Fibroblast of skin of left biceps (primary cell): Measurements from ENCODE around the gene BANF2.
"Not testable (repeated sequence)": the region's sequence is repeated elsewhere in the genome, so short reads cannot be mapped to it uniquely, and the experiment has no call there.

ENCODE experiments used
- DNase-seq, 2 experiments: peaks; one replicate each; pipeline ENCODE4 v3.0.0-alpha.2; 2013; ENCODE audit warnings: low read depth in 2 of 2

BANF2 gene

GRCh38 chr20:17699931-17700351 is at the start of gene BANF2:
TSS of gene BANF2 (plus strand) at chr20:17699966. CDS start at chr20:17725026, 25,060 bp downstream.
- DNase-seq = no peak

DNA sequence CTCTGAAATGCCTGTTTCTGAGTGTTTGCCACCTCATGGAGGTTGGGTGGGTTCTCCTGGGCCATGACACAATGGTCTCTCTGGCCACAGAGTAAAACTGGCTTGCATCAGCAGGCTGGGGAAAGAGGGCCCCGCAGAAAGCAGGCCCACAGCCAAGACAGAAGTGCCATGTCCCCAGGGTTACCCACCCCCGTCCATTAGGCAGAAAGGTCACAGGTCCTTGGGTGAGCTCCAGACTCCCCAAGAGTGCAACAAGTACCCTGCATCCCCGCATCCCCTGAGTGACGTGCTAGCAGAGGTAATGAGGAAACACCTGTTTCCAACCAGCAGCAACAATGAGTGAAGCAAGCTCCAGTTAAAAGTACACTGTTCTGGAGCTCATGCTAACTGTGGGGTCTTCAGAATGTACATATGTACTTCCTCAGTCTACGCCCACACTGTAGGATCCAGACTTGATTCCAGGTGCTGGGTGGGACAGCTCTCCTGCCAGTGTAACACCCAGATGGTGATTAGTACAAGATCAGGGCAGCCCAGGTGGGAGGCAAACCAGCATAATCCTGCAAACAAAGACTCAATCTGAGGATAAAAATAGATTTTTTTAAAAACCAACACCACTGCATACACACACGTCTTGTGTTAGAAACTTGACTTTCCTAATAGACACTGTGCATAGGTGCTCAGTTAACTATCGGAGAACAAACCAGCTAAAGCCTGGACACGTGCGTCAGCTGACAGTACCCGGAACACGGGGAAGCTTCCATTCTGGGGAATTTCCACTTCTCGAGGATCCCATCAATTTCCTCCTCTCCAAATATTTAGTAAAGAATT is 49.3 kb upstream of the BANF2 start:
- DNase-seq = no peak

- DNase-seq = no peak
These were observed 48.5 kb upstream of the BANF2 start for GRCh38 chr20:17651129-17651759.

GRCh38 chr20:17651760-17652388 is 47.9 kb upstream of the BANF2 start:
- no peak for DNase-seq

DNA sequence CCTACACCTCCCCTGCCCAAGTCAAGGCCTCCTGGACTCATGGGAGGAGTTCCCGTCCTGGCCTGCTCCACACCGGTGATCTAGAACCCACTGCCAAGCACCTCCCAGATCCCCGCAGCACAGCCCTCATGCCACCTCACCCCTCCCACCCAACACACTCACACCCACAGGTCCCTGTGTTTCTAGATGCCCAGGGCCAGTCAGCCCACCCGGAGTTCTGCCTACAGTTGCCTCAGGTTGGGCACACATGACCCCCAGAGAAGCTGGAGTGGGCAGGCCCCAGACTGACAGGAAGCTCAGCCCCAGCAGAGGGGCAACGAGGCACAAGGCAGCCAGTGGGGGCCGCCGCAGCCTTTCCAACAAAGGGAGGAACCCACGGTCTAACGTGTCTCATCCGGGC is 47.4 kb upstream of the BANF2 start:
- DNase-seq = no peak

- no peak for DNase-seq
These were observed 45.7 kb upstream of the BANF2 start for GRCh38 chr20:17653835-17654648.

- DNase-seq = no peak
These were observed 45.0 kb upstream of the BANF2 start for GRCh38 chr20:17654649-17655285.

GRCh38 chr20:17655286-17655651 is 44.5 kb upstream of the BANF2 start:
- no peak for DNase-seq

DNA sequence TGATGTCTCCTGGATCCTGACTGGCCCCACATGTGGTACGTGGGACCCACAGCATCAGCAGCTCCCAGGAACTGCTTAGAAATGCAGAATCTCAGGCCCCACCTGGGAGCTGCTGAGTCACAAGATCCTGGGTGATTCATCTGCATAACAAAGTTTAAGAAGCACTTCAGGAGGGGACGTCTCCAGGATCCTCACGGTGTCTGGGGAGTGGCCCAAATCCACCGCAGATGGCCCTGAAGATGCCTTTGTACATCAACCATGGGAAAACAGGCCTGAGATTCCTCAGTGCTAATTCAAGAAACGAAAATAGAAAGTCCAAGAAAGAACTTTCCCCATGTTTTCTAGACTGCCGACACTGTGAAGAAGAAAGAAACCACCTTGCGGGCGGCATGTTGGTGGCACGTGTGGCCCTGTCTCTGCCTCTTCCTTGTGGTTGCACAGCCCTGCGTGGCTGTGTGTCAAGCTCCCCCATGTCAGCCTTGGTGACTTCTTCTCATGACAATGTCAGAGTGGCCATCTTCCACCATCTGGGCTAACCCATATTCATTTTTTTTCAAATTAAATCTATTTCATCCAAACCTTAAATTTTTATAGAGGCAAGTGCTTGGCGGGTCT is 43.8 kb upstream of the BANF2 start:
- no peak for DNase-seq

DNA sequence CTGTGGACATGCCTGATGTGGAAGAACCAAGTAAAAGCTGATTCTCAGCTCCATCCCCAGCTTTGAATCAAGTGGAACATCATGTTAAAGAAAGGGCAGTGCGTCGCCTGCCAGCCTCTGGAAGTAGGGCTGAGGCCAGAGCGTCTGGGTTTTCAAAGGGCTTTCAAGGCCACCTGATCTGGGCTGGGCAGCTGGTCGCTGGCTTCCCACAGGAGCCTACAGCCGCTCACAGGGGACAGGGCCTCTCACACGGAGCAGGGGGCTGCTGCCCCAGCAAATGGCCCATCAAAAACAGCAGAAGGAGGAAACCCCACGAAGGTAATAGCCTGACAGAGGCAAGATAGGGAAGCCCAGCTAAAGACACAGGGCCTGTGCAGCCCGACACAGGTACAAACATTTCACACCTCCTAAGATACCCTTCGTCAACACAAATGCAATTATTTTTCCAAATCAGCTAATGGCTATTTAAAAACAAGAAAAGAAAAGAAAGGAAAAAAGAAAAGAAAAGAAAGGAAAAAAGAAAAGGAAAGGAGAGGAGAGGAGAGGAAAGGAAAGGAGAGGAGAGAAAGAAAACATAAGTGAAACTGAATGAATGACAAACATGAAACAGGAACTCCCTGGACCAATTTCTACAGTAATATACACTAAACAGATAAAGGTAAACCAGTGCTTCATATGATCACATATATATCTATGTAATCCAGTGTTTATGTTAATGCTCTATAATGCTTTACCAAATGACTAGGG is 42.5 kb upstream of the BANF2 start:
- no peak for DNase-seq

DNA sequence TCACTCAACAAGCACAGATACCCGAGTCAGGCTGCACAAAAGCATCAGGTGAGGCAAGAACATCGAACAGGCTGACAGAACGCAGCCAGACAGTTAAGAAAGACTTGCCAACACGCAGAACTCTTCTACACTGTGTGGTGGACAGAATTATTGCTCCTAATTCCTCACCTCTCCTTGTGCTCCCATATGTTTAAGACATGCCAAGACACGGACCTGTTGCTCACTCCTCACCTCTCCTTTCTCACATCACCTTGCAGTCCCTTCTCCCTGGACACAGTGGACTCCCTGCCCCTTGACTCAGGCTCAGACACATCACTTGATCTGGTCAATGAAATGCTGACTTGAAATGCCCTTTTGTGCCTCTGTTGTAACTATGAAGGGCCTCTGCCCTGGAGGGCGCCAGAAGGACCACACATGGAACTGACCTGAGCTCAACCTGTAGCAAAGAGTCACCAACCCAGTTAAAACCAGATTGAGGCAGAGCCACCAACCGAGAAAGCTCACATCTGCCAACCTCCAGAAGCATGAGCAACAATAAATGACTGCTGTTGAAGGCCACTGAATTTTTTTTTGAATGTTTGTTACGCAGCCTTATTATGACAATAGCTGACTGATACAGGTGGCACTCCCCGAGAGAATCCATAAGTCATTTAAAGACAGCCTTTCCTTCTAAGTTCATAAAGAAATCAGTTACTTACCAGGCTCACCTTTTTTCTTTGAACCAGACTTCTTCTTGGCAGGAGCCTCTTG is 41.7 kb upstream of the BANF2 start:
- no peak for DNase-seq

DNA sequence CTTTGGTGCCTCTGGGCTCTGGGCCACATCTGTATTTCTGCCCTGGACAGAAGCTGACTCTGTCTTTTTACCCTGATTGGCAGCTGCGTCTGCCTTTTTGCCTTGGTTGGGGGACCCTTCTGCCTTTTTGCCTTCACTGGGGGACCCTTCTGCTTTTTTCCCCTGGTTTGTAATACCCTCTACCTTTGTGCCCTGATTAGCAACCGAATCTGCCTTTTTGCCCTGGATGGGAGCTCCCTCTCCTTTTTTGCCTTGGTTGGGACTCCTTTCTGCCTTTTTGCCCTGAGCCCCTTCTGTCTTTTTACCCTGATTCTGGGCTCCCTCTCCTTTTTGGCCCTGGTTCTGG is 41.1 kb upstream of the BANF2 start:
- DNase-seq = no peak

DNA sequence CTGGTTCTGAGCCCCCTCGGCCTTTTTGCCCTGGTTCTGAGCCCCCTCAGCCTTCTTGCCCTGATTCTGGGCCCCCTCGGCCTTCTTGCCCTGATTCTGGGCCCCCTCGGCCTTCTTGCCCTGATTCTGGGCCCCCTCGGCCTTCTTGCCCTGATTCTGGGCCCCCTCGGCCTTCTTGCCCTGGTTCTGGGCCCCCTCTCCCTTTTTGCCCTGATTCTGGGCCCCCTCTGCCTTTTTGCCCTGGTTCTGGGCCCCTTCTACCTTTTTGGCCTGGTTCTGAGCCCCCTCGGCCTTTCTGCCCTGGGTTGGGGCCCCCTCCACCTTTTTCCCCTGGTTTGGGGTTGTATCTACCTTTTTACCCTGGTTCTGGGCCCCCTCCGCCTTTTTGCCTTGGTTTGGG is 40.4 kb upstream of the BANF2 start:
- not testable (repeated sequence) for DNase-seq

DNA sequence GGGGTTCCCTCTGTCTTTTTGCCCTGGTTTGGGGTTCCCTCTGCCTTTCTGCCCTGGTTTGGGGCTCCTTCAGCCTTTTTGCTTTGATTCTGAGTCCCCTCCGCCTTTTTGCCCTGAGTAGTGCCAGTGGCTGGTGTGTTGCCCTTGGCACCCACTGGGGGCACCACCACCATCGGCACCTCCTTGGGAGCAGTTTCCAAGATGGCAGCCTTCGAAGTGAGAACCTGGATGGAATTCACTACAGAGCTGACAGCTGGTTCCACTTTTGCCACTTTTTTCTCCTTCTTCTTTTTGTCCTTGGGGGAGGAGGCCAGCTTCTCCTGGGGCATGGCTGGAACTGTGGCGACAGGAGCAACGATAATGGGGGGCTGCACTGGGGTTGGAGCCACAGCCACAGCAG is 40.0 kb upstream of the BANF2 start:
- no peak for DNase-seq

DNA sequence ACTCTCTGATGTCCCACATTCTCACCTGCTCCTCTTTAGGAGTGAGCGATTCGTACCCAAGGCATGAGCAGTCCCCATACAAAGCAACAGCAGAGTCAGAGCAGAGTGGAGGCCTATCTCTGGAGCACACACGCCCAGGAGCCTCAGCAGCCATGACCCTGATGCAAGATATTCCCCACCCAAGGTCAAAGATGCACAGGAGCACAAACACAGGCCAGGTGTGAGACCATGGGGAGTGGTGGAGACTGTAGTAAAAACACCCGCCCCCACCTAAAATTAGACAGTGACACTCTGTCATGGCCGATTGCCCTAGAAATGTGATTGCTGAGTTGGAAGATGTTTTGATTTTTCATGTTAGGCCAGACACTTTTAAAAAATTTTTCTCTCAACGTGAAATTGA is 39.1 kb upstream of the BANF2 start:
- no peak for DNase-seq

DNA sequence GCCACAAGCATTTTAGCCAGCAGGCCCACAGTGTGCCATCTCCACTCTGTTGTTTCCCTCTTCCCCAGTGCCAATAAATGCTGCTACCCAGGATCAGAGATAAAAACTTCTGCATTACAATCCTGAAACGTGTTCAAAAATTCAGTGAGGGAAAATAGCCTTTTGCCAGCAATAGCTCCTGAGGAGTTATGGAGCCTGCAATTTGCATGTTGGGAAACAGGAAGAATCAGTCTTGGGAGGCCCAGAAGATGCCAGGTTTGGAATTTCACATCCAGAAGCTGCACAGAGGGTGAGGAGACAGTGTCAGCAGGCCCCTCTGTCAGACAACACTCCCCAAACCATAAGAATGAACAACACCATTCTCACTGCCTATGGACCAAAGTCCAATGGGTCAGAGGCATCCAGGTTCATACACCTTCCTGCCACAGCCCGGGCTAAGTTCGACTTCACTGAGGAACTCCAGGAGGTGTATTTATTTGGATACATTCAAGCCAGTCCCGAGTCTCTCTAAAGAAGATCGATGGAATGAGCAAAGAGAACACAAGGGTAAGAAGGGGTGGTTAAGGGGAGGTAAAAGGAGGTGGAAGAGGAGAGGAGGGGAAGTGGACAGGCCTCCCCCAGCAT is 38.5 kb upstream of the BANF2 start:
- no peak for DNase-seq

GRCh38 chr20:17662333-17663039 is 37.3 kb upstream of the BANF2 start:
- peak; percentile 35 to 45 for DNase-seq

DNA sequence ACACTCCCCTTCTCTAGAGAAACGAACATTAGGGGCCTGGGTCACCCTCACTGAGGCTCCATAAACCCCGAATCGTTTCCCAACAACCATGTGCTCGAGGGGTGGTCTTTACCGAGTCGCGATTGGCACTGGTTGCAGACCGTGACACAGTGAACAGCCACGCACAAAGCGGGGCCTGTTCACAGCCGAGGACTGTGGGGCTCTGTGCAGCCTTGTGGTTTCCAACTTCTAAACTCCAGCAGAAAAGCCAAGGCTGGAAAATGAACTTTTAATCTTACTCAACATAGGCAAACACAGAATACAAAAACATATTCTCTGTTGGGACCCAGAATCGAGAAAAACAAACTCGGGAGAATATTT is 36.7 kb upstream of the BANF2 start:
- no peak for DNase-seq

GRCh38 chr20:17663486-17663885 is 36.3 kb upstream of the BANF2 start:
- no peak for DNase-seq
